ENCODE results near the gene TP53AIP1. TPM values are rescaled to one million over a fixed set of nuclear protein-coding genes. Genes with fewer than 3 reads are reported as not detected.

TP53AIP1 gene
- total RNA-seq, 2 donors from 2014 or later: not detected

- no peaks in the 10 kb centered on the region for H3K9me3 ChIP-seq (ENCODE audit: control insufficient read depth, low read length)
- TF ChIP-seq CTCF (conservative IDR thresholded peaks at IDR 0.05): no peak
- no peak for DNase-seq
- Mint-ChIP-seq H3K27me3 (ENCODE audit: insufficient read depth) (peaks cover 28% of the 10 kb centered on the region), H3K9me3 (no peaks in the 10 kb centered on the region), H3K36me3 (ENCODE audit: low read depth) (no peaks in the 10 kb centered on the region), H3K4me3 (no peak overlapping the region), H3K27ac (no peak overlapping the region), H3K4me1 (peaks cover 8% of the 10 kb centered on the region)
- H3K4me3 ChIP-seq (ENCODE audit: low read length): no peak overlapping the region
- H3K9ac ChIP-seq (ENCODE audit: extremely low read depth, low read length, poor library complexity, severe bottlenecking): no peak overlapping the region
- no peaks in the 10 kb centered on the region for H3K36me3 ChIP-seq (ENCODE audit: control insufficient read depth, insufficient read depth, low read length)
- H3K27me3 ChIP-seq (ENCODE audit: control insufficient read depth, insufficient read depth, low read length, poor library complexity, severe bottlenecking): no peaks in the 10 kb centered on the region
- H3K4me1 ChIP-seq (ENCODE audit: control insufficient read depth, insufficient read depth, low read length): no peaks in the 10 kb centered on the region
- H3K27ac ChIP-seq (ENCODE audit: low read depth, low read length): no peak overlapping the region
- WGBS, 2 experiments (ENCODE audit: insufficient coverage in 1 of 2, insufficient read length in 1 of 2): 82 to 84% methylated on average over 4 to 12 of the region's 12 CpGs
Observed at GRCh38 chr11:128927683-128928336, 14.9 kb downstream of the TP53AIP1 start.

DNA sequence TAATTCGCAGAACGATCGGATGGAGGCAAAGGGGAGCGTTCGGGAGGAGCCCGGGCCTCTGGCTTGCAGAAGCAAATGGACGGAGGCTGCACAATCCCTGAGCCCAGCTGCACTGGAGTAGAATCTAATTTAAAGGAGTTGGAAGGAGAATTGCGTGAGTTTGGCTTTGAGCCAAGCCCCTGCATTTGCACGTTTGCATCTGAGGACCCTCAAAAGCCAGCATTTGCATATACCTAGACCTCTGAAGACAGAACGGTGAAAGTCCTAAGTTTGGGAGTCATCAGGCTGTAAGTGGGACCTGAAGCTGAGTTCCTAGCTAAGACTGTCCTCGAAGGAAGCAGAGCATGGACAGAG lies 15.6 kb downstream of the TP53AIP1 start:
- Histone ChIP-seq H3K9me3 (ENCODE audit: control insufficient read depth, low read length) (no peaks in the 10 kb centered on the region), H3K36me3 (ENCODE audit: control insufficient read depth, insufficient read depth, low read length) (no peaks in the 10 kb centered on the region), H3K4me1 (ENCODE audit: control insufficient read depth, insufficient read depth, low read length) (no peaks in the 10 kb centered on the region), H3K27me3 (ENCODE audit: control insufficient read depth, insufficient read depth, low read length, poor library complexity, severe bottlenecking) (no peaks in the 10 kb centered on the region), H3K9ac (ENCODE audit: extremely low read depth, low read length, poor library complexity, severe bottlenecking) (no peak overlapping the region), H3K4me3 (ENCODE audit: low read length) (no peak overlapping the region), H3K27ac (ENCODE audit: low read depth, low read length) (no peak overlapping the region)
- WGBS, 2 experiments (ENCODE audit: insufficient coverage in 1 of 2, insufficient read length in 1 of 2): 80 to 82% methylated on average over 11 of the region's 11 CpGs
- H3K27ac Mint-ChIP-seq: no peak overlapping the region
- peaks cover 8% of the 10 kb centered on the region for H3K4me1 Mint-ChIP-seq
- no peaks in the 10 kb centered on the region for H3K9me3 Mint-ChIP-seq
- H3K36me3 Mint-ChIP-seq (ENCODE audit: low read depth): no peaks in the 10 kb centered on the region
- no peak for TF ChIP-seq CTCF (conservative IDR thresholded peaks at IDR 0.05)
- peaks cover 28% of the 10 kb centered on the region for H3K27me3 Mint-ChIP-seq (ENCODE audit: insufficient read depth)
- no peak for DNase-seq
- H3K4me3 Mint-ChIP-seq: no peak overlapping the region

GRCh38 chr11:128926437-128927107 lies 16.1 kb downstream of the TP53AIP1 start:
- peaks cover 8% of the 10 kb centered on the region for H3K4me1 Mint-ChIP-seq
- no peaks in the 10 kb centered on the region for H3K36me3 ChIP-seq (ENCODE audit: control insufficient read depth, insufficient read depth, low read length)
- no peak overlapping the region for H3K27ac ChIP-seq (ENCODE audit: low read depth, low read length)
- no peaks in the 10 kb centered on the region for H3K36me3 Mint-ChIP-seq (ENCODE audit: low read depth)
- H3K27me3 Mint-ChIP-seq (ENCODE audit: insufficient read depth): peaks cover 28% of the 10 kb centered on the region
- WGBS, 2 experiments (ENCODE audit: insufficient coverage in 1 of 2, insufficient read length in 1 of 2): 69% methylated on average over 15 to 17 of the region's 17 CpGs
- H3K27me3 ChIP-seq (ENCODE audit: control insufficient read depth, insufficient read depth, low read length, poor library complexity, severe bottlenecking): no peaks in the 10 kb centered on the region
- no peaks in the 10 kb centered on the region for H3K9me3 Mint-ChIP-seq
- TF ChIP-seq CTCF (conservative IDR thresholded peaks at IDR 0.05): no peak
- no peaks in the 10 kb centered on the region for H3K9me3 ChIP-seq (ENCODE audit: control insufficient read depth, low read length)
- no peak overlapping the region for H3K9ac ChIP-seq (ENCODE audit: extremely low read depth, low read length, poor library complexity, severe bottlenecking)
- peak; percentile 59 for DNase-seq
- H3K4me3 ChIP-seq (ENCODE audit: low read length): no peak overlapping the region
- no peaks in the 10 kb centered on the region for H3K4me1 ChIP-seq (ENCODE audit: control insufficient read depth, insufficient read depth, low read length)
- no peak overlapping the region for H3K27ac Mint-ChIP-seq
- H3K4me3 Mint-ChIP-seq: no peak overlapping the region
